HepG2 (cell line): ENCODE data around the gene ARVCF. TPM values are rescaled to one million over a fixed set of nuclear protein-coding genes. Genes with fewer than 3 reads are reported as not detected.

Experiments used
- ATAC-seq: fragments of 200-7000 bp; cut with Tn5 transposase; 3 replicates; pipeline ENCODE4 v1.9.1; 2020; ENCODE audit warnings: mild to moderate bottlenecking, moderate library complexity
- BruUV-seq: library from RNA; stranded (reverse); fragments of 400-500 nt; replicated peaks from 2 replicates; lab custom pipeline; 2021; lab: Mats Ljungman, UMichigan
- CTCF ChIA-PET: fragments of 300-600 bp; formaldehyde crosslinking; extraction: SDS; loops from one replicate; lab custom pipeline; 2021; ENCODE audit warnings: low total read pairs, inconsistent platforms, low intra/inter-chr PET ratio; lab: Yijun Ruan, JAX
- POLR2A ChIA-PET: fragments of 350-600 bp; sonication (Branson Sonifier 250); formaldehyde crosslinking; loops from one replicate; lab custom pipeline; 2020; ENCODE audit warnings: antibody characterized with exemption, inconsistent platforms; lab: Yijun Ruan, JAX
- DNase-seq: peaks from one replicate; pipeline ENCODE4 v3.0.0-alpha.2; 2015; ENCODE audit warnings: low spot score
- FAIRE-seq: peaks from 3 replicates; lab custom pipeline; 2011; peaks lifted over from hg19 to GRCh38; lab: Jason Lieb, UNC
- H2AFZ ChIP-seq: one replicate; pipeline ENCODE4 v1.6.1; 2011; ENCODE audit warnings: low read length, inconsistent platforms
- H3K27ac ChIP-seq: fragments of 300-600 bp; 3 replicates; pipeline ENCODE4 v1.8.0; 2011; ENCODE audit warnings: mixed run types, mild to moderate bottlenecking, mixed read lengths, low read length, inconsistent platforms; ENCODE audit not compliant: insufficient read depth; ENCODE audit errors: extremely low read length
- H3K27me3 ChIP-seq, 2 experiments: fragments of 200-600 bp in 1 of 2; 2 replicates in 1 of 2; 3 replicates in 1 of 2; pipeline versions ENCODE4 v1.6.0 to v1.8.0; 2011; ENCODE audit warnings: low read length in 2 of 2, mild to moderate bottlenecking in 2 of 2, moderate library complexity in 2 of 2, inconsistent platforms in 1 of 2; ENCODE audit not compliant: insufficient read depth in 2 of 2, control insufficient read depth in 1 of 2
- H3K36me3 ChIP-seq, 2 experiments: fragments of 200-600 bp in 1 of 2; replicated peaks in 1 of 2; 2 replicates in 1 of 2; 3 replicates in 1 of 2; pipeline versions ENCODE4 v1.5.1 to v1.8.0; 2011; ENCODE audit warnings: low read length in 2 of 2, inconsistent platforms in 1 of 2; ENCODE audit not compliant: insufficient read depth in 2 of 2, control insufficient read depth in 1 of 2
- H3K4me1 ChIP-seq: 2 replicates; pipeline ENCODE4 v1.5.1; 2012; ENCODE audit warnings: low read length, inconsistent platforms; ENCODE audit not compliant: insufficient read depth
- H3K4me2 ChIP-seq: 2 replicates; pipeline ENCODE4 v1.6.0; 2011; ENCODE audit warnings: low read depth, low read length, inconsistent platforms
- H3K4me3 ChIP-seq, 3 experiments: fragments of 200-600 bp in 1 of 3; sonication (generic), shearing (Covaris generic) in 1 of 3; replicated peaks in 1 of 3; 2 replicates each; pipeline ENCODE4 v1.5.1; 2011 to 2016; ENCODE audit warnings: low read length in 3 of 3, inconsistent platforms in 2 of 3, low read depth in 2 of 3, mild to moderate bottlenecking in 2 of 3, control low read depth in 1 of 3, mixed read lengths in 1 of 3; ENCODE audit not compliant: insufficient read depth in 1 of 3
- H3K79me2 ChIP-seq: one replicate; pipeline ENCODE4 v1.6.1; 2011; ENCODE audit warnings: low read length, inconsistent platforms; ENCODE audit not compliant: insufficient read depth
- H3K9ac ChIP-seq: 2 replicates; pipeline ENCODE4 v1.6.0; 2011; ENCODE audit warnings: mild to moderate bottlenecking, low read depth, low read length, inconsistent platforms; ENCODE audit not compliant: insufficient read depth
- H3K9me3 ChIP-seq: 2 replicates; pipeline ENCODE4 v1.5.1; 2012; ENCODE audit warnings: mild to moderate bottlenecking, low read length
- H4K20me1 ChIP-seq: 2 replicates; pipeline ENCODE4 v1.6.0; 2011; ENCODE audit warnings: inconsistent platforms, mild to moderate bottlenecking, low read length, moderate library complexity; ENCODE audit not compliant: insufficient read depth
- AGO2 ChIP-seq: fragments of 200-400 bp; formaldehyde crosslinking; optimal IDR thresholded peaks from 2 replicates; pipeline ENCODE3; 2017; ENCODE audit warnings: mild to moderate bottlenecking, low read depth, low read length, moderate library complexity
- NCOA1 ChIP-seq: sonication (generic); formaldehyde crosslinking; IDR thresholded peaks from 2 replicates; pipeline ENCODE4 v1.9.0; 2021; ENCODE audit warnings: missing genetic modification reagents
- RXRA ChIP-seq: sonication (generic); formaldehyde crosslinking; IDR thresholded peaks from 2 replicates; pipeline ENCODE4 v1.5.1; 2020; ENCODE audit warnings: missing genetic modification reagents
- SOX5 ChIP-seq: IDR thresholded peaks from 2 replicates; pipeline ENCODE4 v1.6.1; 2016; ENCODE audit warnings: borderline replicate concordance
- TARDBP ChIP-seq: sonication (generic); formaldehyde crosslinking; IDR thresholded peaks from 2 replicates; pipeline ENCODE4 v1.8.0; 2022; ENCODE audit warnings: mild to moderate bottlenecking, missing genetic modification reagents
- ZNF317 ChIP-seq: sonication (generic); formaldehyde crosslinking; IDR thresholded peaks from 2 replicates; pipeline ENCODE4 v1.5.0; 2020; ENCODE audit warnings: mild to moderate bottlenecking, missing genetic modification reagents
- WGBS: methylation state at CpG from one replicate; pipeline ENCODE4 v1.1.6; 2017; ENCODE audit warnings: low lambda C conversion rate; 5-methylcytosine and 5-hydroxymethylcytosine counted together
- in situ Hi-C: cut with HindIII; loops from 2 replicates; pipeline ENCODE4 v1.10.0; 2017; ENCODE audit warnings: low pct_unique_long_range_greater_than_20kb; ENCODE audit not compliant: extremely low pct_ligation_motif_present
- intact Hi-C: fragments of 100-400 bp; cut with micrococcal nuclease; formaldehyde crosslinking; loops from one replicate; pipeline ENCODE4 v1.10.0; 2022; ENCODE audit not compliant: unreplicated experiment
- polyA plus RNA-seq, 8 experiments: library from polyadenylated mRNA; depleted of rRNA in 3 of 8; stranded (reverse) in 7 of 8; unstranded in 1 of 8; fragments of >200 nt; fragmentation: Illumina TruSeq in 4 of 8; extraction: Trizol in 4 of 8; gene quantifications; 2 replicates each; pipeline versions ENCODE4 v1.2.1 to v1.2.3, GENCODE V29; 2011 to 2016; ENCODE audit warnings: low read depth in 4 of 8, missing spikeins in 1 of 8, mixed read lengths in 1 of 8; ENCODE audit not compliant: insufficient read depth in 1 of 8
- total RNA-seq, 5 experiments: library from RNA; depleted of rRNA; stranded (reverse); fragments of >200 nt; fragmentation: Illumina TruSeq; extraction: Trizol; gene quantifications; 2 replicates each; pipeline ENCODE4 v1.2.3, GENCODE V29; 2016; ENCODE audit warnings: low read depth in 1 of 5

ARVCF gene
- total and polyA plus RNA-seq, 2 of the 13 experiments (the other 11 are each of a cell fraction or from before 2014, with no cell fraction given): 16.4 to 17.7 TPM

DNA sequence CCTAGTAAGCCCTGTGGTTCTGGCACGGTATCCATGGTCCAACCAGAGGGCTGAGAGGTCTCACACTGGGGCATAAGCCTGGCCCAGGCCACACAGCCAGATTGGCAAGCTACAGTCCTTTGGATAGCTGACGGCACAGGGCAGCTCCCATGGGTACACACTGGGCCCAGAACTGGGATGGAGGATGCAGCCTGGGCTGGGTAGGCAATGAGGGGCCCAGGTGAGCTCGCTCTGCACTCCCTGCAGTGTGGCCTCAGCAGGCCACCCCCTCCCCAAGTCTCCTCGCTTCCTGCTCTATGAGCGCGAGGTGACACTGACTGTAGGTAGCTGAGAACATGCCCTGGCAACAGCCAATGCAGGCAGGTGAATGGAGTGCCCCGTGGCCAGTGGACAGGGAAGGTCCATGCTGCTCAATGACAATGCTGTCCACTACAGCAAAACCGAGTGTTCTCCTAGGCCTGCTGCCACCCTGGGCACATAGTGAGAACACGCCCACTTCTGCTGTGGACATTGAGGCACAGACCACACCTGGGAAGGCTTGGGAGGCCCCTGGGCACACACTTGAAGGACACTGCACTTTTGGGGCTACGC is 3.8 kb downstream of the ARVCF start:
- Histone ChIP-seq H3K9ac (no peak overlapping the region), H4K20me1 (no peaks in the 10 kb centered on the region), H3K4me1 (peaks cover 64% of the 10 kb centered on the region), H3K27me3 (peaks cover 0 to under 1% of the 10 kb centered on the region in 2 experiments; a peak in 2 of 5 replicates), H3K79me2 (peaks cover 11% of the 10 kb centered on the region), H3K4me2 (peak overlapping the region; percentile 14; the same call in 1 of the 2 replicates), H2AFZ (no peak overlapping the region)
- intact Hi-C loops: loop anchor here (1.0 to 10.0 kb wide), 2 partner anchors 43 to 62 kb away; no protein-coding TSS in a partner anchor
- FAIRE-seq: no peak
- no CpG with 5 or more reads among the region's 10 CpGs for WGBS
- TF ChIP-seq RXRA (0 out of 2 replicates have a peak, but pooled peaks have one; percentile 18), SOX5 (no peak), TARDBP (CRISPR knock-in tag) (no peak), AGO2 (peak; percentile 21), NCOA1 (CRISPR knock-in tag) (no peak)
- TF ChIP-seq, all 625 proteins: peak for 2
- in situ Hi-C loops: loop anchor here (5.0 kb wide), 1 partner anchor 41 kb away; no protein-coding TSS in a partner anchor
- H3K4me3 ChIP-seq: no peak overlapping the region
- ATAC-seq: no peak
- no peak overlapping the region for H3K27ac ChIP-seq
- no peak for DNase-seq
- BruUV-seq: no TSS peak
- ChIA-PET CTCF (interaction anchor here (0.6 to 3.3 kb wide), 3 partner anchors 42 to 60 kb away, joined by 3 to 35 read pairs (median 5); no protein-coding TSS in a partner anchor), POLR2A (interaction anchor here (0.6 to 1.3 kb wide), 6 partner anchors 9 to 67 kb away, joined by 3 to 7 read pairs (median 3); partner anchors contain the start of genes DGCR8 and TANGO2)
- no peaks in the 10 kb centered on the region for H3K9me3 ChIP-seq
- no peaks in the 10 kb centered on the region; a peak in 1 of 5 replicates for H3K36me3 ChIP-seq

DNA sequence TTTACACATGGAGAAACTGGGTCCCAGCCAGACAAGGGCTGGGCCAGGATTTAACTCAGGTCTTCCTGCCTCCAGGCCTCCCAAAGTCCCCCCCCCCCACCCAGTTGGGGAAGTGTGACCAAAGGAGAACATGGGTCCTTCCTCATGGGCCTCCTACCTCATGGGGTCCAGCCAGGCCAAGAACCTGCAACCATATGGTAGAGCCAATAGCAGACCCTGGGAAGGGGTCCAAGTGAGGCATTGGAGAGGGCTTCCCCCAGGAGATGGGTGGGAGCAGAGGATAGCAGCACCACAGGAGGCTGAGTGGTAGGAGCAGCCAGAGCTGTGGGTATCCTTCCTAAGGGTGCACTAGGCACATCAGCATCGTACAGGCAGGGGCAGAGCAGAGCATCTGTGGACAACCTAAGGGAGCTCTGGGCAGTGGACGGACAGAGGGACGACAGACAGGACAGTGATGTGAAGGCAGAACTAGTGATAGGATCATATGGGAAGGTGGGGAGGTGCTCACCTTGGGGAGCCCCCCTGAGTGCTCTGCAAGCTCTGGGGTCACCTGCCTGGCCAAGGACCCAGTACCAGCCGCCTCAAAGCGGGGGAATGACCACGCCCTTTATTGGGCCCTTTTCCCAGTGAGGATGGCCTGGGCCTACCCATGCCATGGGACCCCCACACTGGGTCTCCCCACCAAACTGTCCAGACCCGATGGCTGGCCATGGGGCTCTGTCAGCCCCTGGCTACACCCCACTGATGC is 4.5 kb downstream of the ARVCF start:
- ChIA-PET POLR2A (interaction anchor here (1.3 kb wide), 1 partner anchor 68 kb away, joined by 4 read pairs; the partner anchor contains the start of gene DGCR8), CTCF (interaction anchor here (3.3 kb wide), 1 partner anchor 42 kb away, joined by 35 read pairs; no protein-coding TSS in a partner anchor)
- Histone ChIP-seq H3K79me2 (peaks cover 11% of the 10 kb centered on the region), H4K20me1 (no peaks in the 10 kb centered on the region), H3K9ac (no peak overlapping the region), H3K4me1 (peaks cover 57% of the 10 kb centered on the region), H2AFZ (no peak overlapping the region), H3K27me3 (no peaks in the 10 kb centered on the region; a peak in 1 of 5 replicates), H3K9me3 (no peaks in the 10 kb centered on the region), H3K27ac (no peak overlapping the region), H3K4me3 (no peak overlapping the region), H3K4me2 (no peak overlapping the region), H3K36me3 (no peaks in the 10 kb centered on the region; a peak in 1 of 5 replicates)
- FAIRE-seq: no peak
- no peak for TF ChIP-seq ZNF317
- TF ChIP-seq AGO2: peak; percentile 0
- 100% methylated on average over 4 of the region's 7 CpGs for WGBS
- intact Hi-C loops (loop anchor here (10.0 kb wide), 1 partner anchor 63 kb away; no protein-coding TSS in a partner anchor), in situ Hi-C loops (loop anchor here (5.0 kb wide), 1 partner anchor 40 kb away; no protein-coding TSS in a partner anchor)
- no TSS peak for BruUV-seq
- no peak for DNase-seq
- no peak for ATAC-seq
